Stimulated activated CD8-positive, alpha-beta memory T cell treated with anti-CD3 and anti-CD28 coated beads, Interleukin-15, amount 100 ng/mL, for 4 hours (primary cell): Measurements from ENCODE around the gene KIF1A.

Experiments used
- DNase-seq, 2 donors: peaks; one replicate each; pipeline ENCODE4 v3.0.0-alpha.2; 2020; ENCODE audit warnings: low read depth in 2 of 2

KIF1A gene

GRCh38 chr2:240719676-240720545 is 100.1 kb downstream of the KIF1A start:
- DNase-seq: no peak

GRCh38 chr2:240718896-240719490 is 101.0 kb downstream of the KIF1A start:
- DNase-seq: no peak

GRCh38 chr2:240717681-240718581 is 102.1 kb downstream of the KIF1A start:
- DNase-seq: no peak

GRCh38 chr2:240717181-240717641 is 102.8 kb downstream of the KIF1A start:
- DNase-seq: no peak

GRCh38 chr2:240716130-240716798 is 103.8 kb downstream of the KIF1A start:
- no peak for DNase-seq

GRCh38 chr2:240714747-240715725 is 105.0 kb downstream of the KIF1A start:
- DNase-seq: no peak

GRCh38 chr2:240713928-240714746 is 105.9 kb downstream of the KIF1A start:
- DNase-seq: no peak

GRCh38 chr2:240713071-240713927 is 106.7 kb downstream of the KIF1A start:
- DNase-seq: no peak

- no peak for DNase-seq
Measured at GRCh38 chr2:240712121-240712520, 107.9 kb downstream of the KIF1A start.

GRCh38 chr2:240711701-240712100 is 108.3 kb downstream of the KIF1A start:
- DNase-seq: no peak

GRCh38 chr2:240711296-240711695 is 108.7 kb downstream of the KIF1A start:
- DNase-seq: no peak

GRCh38 chr2:240708457-240708856 is 111.6 kb downstream of the KIF1A start:
- no peak for DNase-seq

- no peak for DNase-seq
Measured at GRCh38 chr2:240707821-240708220, 112.2 kb downstream of the KIF1A start.

- no peak for DNase-seq
Measured at GRCh38 chr2:240707043-240707756, 112.8 kb downstream of the KIF1A start.

GRCh38 chr2:240705204-240705791 is 114.7 kb downstream of the KIF1A start:
- no peak for DNase-seq

- peak in 1 of 2 donors; percentile 9 for DNase-seq
Measured at GRCh38 chr2:240704651-240705050, 115.4 kb downstream of the KIF1A start.
